ENCODE results near the gene ANKLE1.

DNA sequence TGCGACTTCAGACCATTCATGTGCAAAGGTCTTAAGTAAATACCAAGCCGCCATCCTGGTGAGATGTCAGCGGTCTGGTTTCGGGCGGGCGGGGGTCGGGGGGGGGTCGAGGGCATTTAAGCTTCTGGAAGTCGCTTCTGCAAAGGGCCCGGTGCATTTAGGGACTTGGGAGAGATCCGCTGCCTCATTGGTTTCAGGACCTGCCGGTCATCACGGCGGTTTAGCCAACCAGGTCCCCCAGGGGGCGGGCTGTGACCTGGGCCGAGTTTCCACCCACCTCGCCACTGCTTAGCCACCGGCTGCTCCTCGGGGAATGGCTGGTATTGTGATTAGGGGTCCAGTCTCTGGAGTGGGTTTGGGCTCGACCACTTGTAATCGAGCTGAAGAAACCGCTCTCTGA lies 7.8 kb downstream of the ANKLE1 start:
- TF ChIP-seq, protein P1, sequence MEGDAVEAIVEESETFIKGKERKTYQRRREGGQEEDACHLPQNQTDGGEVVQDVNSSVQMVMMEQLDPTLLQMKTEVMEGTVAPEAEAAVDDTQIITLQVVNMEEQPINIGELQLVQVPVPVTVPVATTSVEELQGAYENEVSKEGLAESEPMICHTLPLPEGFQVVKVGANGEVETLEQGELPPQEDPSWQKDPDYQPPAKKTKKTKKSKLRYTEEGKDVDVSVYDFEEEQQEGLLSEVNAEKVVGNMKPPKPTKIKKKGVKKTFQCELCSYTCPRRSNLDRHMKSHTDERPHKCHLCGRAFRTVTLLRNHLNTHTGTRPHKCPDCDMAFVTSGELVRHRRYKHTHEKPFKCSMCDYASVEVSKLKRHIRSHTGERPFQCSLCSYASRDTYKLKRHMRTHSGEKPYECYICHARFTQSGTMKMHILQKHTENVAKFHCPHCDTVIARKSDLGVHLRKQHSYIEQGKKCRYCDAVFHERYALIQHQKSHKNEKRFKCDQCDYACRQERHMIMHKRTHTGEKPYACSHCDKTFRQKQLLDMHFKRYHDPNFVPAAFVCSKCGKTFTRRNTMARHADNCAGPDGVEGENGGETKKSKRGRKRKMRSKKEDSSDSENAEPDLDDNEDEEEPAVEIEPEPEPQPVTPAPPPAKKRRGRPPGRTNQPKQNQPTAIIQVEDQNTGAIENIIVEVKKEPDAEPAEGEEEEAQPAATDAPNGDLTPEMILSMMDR (IDR thresholded peaks at IDR 0.05; ENCODE audit: poor library complexity), result no peak
- no peak for TF ChIP-seq EZH2 (IDR thresholded peaks at IDR 0.05; ENCODE audit: borderline replicate concordance)

Data from hepatocyte (in vitro differentiated cells).